Left renal pelvis (tissue), 4 donors: ENCODE results near the gene CSHL1. TPM values are rescaled to one million over a fixed set of nuclear protein-coding genes. Genes with fewer than 3 reads are reported as not detected.
A peak's percentile ranks its signal among the peaks of the same experiment; 100 is the strongest.
"Not testable (repeated sequence)": the region's sequence is repeated elsewhere in the genome, so short reads cannot be mapped to it uniquely, and the experiment has no call there.

ENCODE experiments used
- DNase-seq, 4 donors: peaks; one replicate each; pipeline ENCODE4 v3.0.0-alpha.2; 2013; ENCODE audit warnings: low read depth in 4 of 4, low spot score in 3 of 4
- polyA plus RNA-seq, 4 donors: library from polyadenylated mRNA; unstranded; fragments of 120-200 nt; gene quantifications; one replicate each; pipeline ENCODE4 v1.2.1, GENCODE V29; 2013; ENCODE audit not compliant: insufficient read length in 4 of 4

Gene CSHL1
- polyA plus RNA-seq, 4 donors: not detected

DNA sequence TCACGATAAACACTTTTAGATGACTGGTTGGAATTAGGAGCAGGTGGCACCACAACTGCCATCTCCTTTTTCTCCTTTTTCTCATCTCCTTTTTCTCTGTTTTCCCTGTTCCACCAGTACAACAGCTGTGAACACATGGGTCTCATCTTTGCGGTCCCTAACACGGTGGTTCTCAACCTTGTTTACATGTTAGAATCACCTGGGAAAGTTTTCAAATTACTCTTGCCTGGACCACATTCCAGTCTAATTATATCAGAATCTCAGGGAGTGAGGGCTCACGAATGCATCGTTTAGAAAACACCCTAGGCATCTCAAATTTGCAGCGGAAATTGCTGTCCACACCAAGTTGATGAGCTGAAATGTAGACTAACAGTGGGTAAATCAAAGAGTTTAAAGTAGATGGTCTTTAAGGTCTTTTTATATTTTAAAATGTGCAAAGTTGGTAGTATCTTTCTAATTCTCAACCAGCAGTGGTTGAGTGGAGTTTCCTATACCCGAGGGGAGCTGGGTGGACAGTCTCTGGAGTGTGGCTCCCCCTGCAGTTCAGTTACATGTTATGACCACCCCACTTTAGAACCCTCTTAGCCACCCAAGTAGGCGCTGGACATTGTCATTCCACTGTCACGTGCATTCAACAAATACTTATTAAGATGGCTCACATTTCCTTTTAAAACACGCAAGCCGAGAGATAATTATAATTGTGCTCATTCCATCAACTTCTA lies 18.6 kb downstream of the CSHL1 start:
- DNase-seq: not testable (repeated sequence)

DNA sequence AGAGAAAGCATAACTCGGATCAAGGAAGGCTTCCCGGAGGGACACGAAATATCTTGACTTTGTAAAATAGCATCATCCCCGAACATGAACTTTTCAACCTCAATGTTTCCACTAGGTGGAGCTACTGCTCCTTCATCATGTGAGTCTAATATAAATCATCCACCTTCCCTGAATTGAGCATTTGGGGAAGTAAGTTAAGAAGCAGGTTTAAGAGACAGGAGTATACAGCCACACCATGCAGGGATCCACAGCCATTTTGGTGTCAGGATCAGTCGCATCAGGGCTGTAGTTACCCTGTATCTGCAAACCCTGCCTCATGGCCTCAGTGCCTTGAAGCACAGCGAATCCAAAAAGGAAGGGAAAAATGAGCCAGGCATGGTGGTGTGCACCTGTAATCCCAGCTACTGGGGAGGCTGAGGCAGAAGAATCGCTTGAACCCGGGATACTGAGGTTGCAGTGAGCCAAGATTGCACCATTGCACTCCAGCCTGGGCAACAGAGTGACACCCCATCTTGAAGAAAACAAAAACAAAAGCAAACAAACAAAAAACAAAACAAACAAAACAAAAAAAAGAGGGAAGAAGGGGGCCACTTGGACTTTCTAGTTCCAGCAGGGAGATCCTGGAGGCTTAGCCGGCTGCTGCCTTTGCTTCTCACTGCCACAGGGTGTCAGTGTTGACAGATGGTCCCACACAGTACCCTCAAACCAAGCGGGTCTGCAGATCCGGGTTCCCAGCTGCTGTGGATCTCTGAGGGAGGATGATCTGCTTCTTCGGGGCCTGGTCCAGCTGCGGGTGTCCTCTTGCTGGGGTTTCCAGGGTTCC lies 21.8 kb downstream of the CSHL1 start:
- not testable (repeated sequence) for DNase-seq

DNA sequence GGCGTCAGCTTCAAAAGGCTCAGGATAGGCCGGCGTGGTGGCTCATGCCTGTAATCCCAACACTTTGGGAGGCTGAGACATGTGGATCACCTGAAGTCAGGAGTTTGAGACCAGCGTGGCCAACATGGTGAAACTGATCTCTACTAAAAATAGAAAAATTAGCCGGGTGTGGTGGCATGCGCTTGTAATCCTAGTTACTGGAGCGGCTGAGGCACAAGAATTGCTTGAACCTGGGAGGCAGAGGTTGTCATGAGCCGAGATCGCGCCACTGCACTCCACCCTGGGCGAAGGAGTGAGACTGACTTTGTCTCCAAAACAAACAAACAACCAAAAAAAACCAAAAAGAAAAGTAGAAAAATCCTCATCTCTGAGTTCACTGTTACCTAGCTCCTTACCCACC lies 25.9 kb downstream of the CSHL1 start:
- not testable (repeated sequence) for DNase-seq

DNA sequence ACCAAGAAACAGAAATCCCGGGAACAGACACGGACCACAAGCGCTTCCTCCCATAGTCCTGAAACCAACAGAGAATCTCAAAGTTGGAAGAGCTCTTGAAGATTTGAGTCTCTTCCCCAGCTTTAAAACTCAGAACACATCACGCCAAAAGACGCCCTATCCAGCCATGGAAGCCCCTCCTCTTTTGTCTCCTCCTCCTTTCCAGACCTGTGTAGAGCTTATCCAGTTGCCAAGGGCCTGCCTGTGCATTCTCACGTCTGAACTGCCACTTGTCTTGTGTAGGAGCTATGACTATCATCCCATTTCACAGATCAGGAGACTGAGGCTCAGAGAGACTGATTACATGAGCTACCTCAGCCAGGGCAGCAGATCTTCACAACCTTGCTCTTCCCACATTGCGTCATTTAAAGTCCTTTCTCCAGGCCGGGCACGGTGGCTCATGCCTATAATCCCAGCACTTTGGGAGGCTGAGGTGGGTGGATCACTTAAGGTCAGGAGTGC lies 28.4 kb downstream of the CSHL1 start:
- not testable (repeated sequence) for DNase-seq

- DNase-seq: peak in 1 of 4 donors; percentile 21
Measured at GRCh38 chr17:63881935-63882601, 29.0 kb downstream of the CSHL1 start, which contains the start of gene GH2. Gene GH2, minus strand, starts transcription at chr17:63881944. Its CDS starts 143 bp downstream, at chr17:63881801.

GRCh38 chr17:63881337-63881736 lies 29.7 kb downstream of the CSHL1 start:
- not testable (repeated sequence) for DNase-seq

GRCh38 chr17:63880706-63881105 lies 30.4 kb downstream of the CSHL1 start:
- DNase-seq: no peak

- not testable (repeated sequence) for DNase-seq
Measured at GRCh38 chr17:63878413-63878812, 32.6 kb downstream of the CSHL1 start.

DNA sequence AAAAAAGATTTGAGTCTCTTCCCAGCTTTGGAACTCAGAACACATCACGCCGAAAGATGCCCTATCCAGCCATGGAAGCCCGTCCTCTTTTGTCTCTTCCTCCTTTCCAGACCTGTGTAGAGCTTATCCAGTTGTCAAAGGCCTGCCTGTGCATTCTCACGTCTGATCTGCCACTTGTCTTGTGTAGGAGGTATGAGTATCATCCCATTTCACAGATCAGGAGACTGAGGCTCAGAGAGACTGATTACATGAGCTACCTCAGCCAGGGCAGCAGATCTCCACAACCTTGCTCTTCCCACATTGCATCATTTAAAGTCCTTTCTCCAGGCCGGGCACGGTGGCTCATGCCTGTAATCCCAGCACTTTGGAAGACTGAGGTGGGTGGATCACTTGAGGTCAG lies 36.4 kb downstream of the CSHL1 start:
- DNase-seq: not testable (repeated sequence)

DNA sequence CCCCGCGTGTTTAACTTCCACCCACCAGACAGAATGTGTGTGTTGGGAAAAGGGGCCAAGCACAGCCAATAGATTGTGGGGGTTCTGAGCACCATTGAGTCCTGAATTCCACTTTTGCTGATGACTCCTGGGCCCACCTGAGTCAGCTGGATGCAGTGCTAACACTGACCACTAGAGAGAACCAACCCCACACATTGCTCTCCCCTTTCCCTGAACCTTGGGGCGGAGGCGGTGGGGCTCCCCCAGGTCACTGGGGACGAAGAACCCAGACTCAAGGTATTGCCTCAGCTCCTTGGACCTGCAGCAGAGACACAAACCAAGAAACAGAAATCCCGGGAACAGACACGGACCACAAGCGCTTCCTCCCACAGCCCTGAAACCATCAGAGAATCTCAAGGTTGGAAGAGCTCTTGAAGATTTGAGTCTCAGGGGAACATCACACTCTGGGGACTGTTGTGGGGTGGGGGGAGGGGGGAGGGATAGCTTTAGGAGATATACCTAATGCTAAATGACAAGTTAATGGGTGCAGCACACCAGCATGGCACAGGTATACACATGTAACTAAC lies 36.9 kb downstream of the CSHL1 start:
- DNase-seq: not testable (repeated sequence)

DNA sequence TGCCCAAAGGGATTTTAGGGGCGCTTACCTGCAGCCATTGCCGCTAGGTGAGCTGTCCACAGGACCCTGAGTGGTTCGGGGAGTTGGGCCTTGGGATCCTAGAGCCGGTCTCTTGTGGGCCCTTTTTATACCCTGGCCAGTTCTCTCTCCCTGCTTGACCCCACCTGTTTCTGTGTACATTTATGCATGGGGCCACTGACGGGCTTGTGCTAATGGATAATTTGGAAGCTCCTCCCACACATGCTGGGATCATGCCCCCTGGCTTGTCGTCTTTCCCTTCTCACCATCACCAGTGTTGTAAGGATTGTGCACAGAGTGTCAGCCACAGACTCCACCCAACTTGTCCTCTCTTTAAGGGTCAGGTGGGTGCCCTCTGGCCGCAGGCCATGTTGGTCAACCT lies 37.5 kb downstream of the CSHL1 start, which contains the start of gene CSH2:
CSH2 (minus strand) TSS at position 101 of the 400 bp plus-strand sequence; CDS start at position 38, 63 bp downstream.
- DNase-seq: not testable (repeated sequence)

- not testable (repeated sequence) for DNase-seq
Measured at GRCh38 chr17:63871646-63872365, 39.3 kb downstream of the CSHL1 start.

- not testable (repeated sequence) for DNase-seq
Measured at GRCh38 chr17:63870292-63870665, 40.8 kb downstream of the CSHL1 start.

DNA sequence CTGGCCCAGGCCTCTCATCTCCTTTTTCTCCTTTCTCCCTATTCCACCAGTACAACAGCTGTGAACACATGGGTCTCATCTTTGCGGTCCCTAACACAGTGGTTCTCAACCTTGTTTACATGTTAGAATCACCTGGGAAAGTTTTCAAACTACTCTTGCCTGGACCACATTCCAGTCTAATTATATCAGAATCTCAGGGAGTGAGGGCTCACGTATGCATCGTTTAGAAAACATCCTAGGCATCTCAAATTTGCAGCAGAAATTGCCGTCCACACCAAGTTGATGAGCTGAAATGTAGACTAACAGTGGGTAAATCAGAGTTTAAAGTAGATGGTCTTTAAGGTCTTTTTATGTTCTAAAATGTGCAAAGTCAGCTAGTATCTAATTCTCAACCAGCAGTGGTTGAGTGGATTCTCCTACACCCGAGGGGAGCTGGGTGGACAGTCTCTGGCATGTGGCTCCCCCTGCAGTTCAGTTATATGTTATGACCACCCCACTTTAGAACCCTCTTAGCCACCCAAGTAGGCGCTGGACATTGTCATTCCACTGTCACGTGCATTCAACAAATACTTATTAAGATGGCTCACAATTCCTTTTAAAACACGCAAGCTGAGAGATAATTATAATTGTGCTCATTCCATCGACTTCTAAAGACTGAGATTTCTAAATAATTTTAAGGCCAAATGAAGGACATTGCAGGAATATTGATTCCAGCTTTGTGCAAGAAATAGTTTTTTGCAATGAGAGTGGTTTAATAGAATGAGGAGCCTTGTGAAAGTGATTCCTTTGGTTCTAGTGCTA lies 41.4 kb downstream of the CSHL1 start:
- not testable (repeated sequence) for DNase-seq

DNA sequence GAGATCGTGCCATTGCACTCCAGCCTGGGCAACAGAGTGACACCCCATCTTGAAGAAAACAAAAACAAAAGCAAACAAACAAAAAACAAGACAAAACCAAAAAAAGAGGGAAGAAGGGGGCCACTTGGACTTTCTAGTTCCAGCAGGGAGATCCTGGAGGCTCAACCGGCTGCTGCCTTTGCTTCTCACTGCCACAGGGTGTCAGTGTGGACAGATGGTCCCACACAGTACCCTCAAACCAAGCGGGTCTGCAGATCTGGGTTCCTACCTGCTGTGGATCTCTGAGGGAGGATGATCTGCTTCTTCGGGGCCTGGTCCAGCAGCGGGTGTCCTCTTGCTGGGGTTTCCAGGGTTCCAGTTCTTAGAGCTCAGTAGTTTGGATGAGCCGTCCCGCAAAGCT lies 44.4 kb downstream of the CSHL1 start:
- DNase-seq: not testable (repeated sequence)
